Measurements from ENCODE around the gene ALDH4A1. TPM values are rescaled to one million over a fixed set of nuclear protein-coding genes. Genes with fewer than 3 reads are reported as not detected.
"Not testable (repeated sequence)": the region's sequence is repeated elsewhere in the genome, so short reads cannot be mapped to it uniquely, and the experiment has no call there.

Gene ALDH4A1
- total RNA-seq, 1 donor from 2014 or later: 8.6 TPM

DNA sequence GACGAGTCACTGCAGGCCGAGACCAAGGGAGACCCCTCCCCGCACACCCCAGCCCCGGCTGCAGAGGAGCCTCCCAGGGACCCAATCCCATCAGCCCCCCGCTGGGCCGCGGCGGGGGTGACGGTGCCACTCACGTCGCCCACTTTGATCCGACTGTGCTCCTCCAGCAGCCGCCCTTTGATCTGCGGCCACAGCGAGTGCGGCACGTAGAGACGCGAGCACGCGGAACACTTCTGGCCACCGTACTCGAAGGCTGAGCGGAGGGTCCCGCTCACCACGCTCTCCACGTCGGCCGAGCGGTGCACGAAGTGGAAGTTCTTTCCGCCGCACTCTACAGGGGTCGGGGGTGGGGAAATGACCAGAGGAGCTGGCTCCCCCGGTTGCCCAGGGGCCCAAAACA lies 25.1 kb downstream of the ALDH4A1 start:
- no peak for DNase-seq

DNA sequence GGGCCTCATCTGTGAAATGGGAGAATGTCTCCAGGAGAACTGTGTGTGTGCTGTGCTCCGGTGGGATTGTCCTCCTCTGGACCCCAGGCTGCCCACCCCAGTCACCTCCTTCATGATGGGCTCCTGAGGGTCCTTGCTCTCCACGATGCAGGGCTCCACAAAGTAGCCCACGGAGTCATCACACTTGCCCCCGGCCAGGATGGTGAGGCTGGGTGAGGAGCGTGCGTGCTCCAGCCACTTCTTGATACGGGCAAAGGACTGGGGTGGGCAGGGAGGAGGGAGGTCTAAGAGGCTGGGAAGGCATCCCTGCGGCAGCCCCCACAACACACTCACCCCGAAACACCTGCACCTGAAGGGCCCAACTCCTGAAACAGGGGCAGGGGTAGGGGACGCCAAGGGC lies 26.1 kb downstream of the ALDH4A1 start:
- no peak for DNase-seq

DNA sequence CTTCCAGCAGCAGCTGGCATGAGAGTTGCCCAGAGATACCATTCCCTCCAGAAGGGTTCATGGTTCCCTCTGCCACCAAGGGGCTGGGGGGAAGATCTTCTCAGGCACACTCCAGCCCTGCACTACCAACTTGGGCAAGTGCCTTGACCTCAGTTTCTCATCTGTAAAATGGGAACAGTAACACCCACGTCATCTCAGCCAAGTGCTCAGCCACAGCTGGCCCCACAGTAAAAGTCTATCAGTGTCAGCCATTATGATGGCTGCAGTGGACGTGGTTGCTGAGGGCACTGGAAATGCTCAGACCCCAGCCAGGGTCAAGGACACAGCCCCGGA lies 26.6 kb downstream of the ALDH4A1 start:
- DNase-seq: no peak

DNA sequence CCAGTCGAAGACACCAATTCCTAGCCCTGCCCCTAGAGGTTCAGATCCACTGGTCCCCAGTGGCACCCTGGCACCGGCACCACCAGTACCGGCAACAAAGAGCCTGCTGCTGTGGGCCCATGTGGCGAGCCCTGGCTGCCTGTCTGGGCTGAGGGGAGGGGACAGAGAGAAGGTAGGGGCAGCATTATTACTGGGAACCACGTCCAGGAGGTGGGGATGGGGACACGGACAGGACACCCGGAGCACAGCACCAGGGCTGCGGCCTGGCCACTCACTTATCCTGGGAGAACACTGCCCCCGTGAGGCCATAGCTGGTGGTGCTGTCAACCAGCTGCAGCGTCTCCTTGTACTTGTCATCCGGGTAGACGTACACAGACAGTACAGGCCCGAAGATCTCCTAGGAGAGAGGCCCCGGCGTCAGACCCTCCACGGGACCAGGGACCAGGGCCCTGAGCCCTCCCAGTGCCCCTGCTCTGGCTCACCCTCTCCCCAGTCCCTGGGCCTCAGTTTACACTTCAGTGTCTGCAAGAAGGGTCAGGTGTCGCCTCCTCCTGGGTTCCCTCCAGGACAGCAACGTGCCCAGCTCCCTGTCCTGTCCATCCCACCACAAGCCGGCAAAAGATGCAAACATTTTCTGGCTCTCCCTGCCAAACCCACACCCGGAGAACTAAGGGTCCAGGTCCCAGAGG lies 27.1 kb downstream of the ALDH4A1 start:
- peak; percentile 24 for DNase-seq

DNA sequence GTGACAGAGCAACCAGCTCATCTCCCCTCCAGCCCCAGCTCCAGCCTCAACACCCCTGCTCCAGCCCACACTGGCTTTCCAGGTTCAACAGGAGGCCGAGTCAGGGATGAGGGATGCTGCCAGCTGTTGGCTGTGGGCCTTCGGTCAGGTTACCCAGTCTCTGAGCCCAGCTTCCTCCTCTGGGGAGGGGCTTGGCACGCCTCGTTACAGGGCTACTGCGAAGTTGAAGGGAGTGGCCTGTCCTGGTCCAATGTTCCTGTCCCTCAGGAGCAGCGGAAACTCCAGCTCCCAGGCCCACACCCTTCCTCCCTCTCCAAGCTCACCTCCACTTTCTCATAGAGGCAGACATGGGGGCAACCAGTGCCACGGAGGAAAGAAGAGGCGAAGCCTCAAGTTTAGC lies 27.8 kb downstream of the ALDH4A1 start:
- DNase-seq: no peak

DNA sequence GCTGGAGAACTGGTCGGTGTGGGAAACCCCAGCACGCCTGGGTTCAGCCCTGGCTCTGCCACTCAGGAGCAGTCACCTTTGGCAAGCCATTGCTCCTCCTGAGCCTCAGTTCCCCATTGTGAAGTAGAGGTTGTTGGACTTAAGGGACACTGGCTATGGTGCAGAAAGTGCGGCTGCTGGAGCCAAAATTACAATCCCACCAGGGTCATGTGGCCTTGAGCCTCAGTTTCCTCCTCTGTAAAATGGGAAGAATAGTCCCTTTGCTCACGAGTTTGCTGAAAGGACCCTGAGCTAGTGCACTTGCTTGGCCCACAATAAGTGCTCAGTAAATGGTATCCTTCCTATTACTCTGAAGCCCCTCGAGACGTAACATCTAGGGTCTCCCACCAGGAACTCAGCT lies 28.3 kb downstream of the ALDH4A1 start:
- DNase-seq: no peak

DNA sequence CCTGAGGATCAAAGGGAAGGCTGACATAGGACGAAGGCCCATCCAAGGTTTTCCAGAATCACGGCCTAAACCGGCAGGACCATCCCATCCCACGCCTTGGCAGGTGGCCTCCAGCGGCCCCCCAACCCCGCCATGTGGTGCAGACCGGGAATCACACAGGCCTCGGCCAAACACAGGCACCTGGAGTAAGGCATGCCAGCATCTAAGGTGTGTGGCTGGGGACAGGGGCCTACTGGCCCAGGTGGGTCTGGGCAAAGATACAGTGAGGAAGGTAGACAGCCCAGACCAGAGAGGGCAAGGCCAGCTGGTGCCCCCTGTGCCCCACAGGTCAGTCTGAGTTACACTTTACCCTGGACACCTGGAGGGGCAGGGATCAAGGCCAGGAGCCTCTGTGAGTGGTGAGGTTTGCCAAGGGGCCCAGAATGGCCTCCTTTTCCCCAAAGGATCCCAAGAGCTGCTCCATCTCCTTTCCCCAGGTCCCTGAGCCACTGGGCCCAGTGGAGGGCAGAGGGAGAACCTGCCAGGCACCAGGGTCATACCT lies 30.2 kb downstream of the ALDH4A1 start:
- DNase-seq: no peak

DNA sequence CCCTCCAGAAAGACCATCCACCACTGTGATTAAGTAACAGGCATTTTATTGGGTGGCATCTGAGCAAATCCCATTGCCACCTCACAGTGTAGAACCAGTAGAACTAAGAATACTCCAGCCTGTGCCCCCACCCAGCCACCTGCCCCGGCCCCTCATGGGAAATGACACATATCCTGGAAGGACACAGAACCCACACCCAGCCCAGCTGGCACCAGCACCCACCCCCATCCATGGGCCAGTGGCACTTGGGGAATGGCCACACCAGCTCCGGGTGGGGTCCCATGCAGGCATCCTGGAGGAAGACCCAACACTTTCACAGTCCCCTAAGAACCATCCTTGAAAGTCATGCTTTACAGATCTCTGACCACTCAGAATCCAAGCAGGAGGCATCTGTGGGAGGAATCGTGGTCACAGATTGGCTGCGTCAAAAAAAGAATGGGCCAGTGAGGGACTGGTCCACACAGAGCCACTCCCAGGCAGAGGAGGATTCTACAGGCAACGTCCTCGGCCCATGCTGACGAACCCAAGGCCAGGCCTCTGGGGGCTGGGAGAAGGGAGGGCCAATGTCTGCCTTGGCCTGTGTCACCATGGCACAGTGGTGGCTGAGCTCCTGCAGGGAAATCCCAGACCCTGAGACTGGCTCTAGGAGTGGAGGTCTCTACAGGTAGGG lies 30.8 kb downstream of the ALDH4A1 start:
- no peak for DNase-seq

DNA sequence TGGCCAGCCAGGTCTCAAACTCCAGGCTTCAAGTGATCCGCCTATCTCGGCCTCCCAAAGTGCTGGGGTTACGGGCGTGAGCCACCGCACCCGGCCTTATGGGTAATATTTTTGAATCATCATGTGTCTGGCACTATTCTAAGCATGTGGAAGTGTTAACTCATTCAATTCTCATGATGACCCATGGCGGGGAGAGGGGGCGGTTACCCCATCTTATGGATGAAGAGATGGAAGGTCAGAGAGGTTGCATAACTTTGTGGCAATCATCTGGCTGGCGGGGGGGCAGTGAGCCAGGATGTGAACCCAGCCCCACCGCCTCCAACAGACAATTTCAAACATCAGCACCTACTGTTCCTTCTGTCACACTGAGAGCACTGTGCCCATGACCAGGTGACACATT lies 31.4 kb downstream of the ALDH4A1 start:
- DNase-seq: no peak

DNA sequence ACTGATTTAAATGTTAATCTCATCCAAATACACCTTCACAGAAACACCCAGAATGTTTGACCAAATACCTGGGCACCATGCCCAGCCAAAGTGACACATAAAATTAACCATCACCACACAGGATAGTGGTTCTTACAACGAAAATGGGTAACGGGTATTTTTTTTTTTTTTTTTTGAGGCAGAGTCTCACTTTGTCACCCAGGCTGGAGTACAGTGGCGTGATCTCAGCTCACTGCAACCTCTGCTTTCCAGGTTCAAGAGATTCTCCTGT lies 31.8 kb downstream of the ALDH4A1 start:
- not testable (repeated sequence) for DNase-seq

DNA sequence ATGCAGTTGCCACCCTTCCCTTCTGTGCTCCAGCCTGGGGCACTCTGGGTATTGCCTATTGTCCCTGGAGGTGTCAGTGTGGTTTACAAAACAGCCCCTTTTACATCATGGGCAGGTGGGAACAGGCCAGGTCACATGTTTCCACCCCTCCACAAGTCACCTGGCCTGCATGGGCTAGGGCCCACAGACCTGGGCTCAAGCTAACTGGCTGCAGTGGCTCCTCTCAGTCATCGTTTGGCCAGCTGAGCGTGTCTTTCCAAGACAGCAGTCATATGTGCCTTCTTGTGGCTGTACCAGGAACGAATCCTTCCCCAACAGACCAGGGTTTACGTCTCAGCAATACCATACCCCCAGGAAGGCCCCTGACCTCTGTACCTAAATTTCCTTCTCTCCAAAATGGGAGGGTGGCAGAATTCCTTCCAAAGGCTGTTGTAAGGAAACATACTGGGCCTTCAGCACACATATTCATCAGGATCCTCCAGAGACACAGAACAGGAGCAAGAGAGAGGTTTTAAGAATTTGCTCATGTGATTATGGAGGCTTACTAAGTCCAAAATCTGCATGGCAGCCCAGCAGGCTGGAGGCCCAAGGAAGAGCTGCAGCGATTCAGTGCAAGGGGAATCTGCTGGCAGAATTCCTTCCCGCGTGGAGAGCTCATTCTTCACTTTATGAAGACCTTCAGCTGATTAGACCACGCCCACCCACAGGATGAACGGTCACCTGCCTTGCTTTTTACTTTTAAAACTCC lies 32.3 kb downstream of the ALDH4A1 start:
- DNase-seq: no peak

DNA sequence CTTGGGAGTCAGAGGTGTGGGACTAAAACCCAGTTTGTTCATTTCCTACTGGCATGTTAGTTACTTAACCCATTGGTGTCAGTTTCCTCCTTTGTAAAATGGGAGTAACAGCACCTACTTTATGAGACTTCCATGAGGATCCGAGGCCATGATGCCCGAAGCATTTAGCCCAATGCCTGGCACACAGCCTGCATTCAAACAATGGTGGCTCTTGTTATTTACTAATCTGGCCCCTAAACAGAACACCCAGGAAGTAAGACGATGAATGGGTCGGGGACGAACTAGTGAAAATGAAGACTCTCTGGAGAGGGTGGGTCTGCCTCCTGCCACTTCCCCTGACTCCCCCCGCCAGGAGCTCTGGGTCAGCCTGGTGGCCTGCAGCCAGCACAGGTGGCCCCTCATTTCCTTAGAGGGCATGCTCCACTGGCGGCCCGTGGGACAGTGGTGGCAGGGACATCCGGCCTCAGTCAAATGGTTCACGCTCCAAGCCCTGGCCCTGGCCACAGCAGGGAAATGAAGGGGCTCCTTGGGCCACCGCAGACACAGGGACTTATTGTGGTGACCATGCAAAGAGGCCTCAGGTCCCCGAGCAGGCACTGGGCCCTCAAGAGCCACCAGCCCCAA lies 33.4 kb downstream of the ALDH4A1 start:
- DNase-seq: no peak

DNA sequence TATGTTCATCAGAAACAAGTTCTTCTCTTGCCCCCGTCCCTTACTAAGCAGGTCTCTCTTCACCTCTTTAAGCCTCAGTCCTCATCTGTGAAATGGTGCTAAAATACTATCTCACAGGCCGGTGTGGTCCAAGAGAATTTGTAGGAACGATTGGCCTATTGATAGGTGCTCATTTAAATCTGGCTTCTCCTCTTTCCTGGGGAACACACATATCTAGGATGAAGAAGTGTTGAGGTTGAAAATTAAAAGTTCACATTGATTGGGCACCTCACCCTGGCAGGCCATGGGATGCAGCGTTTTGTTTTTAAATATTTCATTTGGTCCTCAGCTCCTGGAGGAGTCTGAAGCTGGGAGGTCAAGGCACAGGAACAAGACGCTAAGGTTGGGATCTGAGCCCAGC lies 34.0 kb downstream of the ALDH4A1 start:
- DNase-seq: no peak

DNA sequence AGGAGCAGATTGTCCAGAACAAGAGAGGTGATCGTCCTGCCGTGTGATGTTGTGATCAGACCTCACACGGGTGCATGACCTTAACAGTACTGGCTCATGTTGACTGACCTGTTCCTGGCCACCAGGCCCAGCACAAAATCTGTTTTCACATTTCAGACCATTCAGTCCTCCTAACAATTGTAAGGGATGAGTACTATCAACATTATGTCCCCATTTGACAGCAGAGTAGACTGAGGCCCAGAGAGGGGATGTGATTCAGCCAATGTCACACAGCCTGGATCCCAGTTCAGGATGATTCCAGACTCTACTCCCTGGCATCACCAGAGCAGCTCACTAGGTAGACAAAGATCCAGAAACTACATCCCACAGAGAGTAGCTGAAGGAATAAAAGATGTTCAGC lies 35.5 kb downstream of the ALDH4A1 start:
- no peak for DNase-seq

DNA sequence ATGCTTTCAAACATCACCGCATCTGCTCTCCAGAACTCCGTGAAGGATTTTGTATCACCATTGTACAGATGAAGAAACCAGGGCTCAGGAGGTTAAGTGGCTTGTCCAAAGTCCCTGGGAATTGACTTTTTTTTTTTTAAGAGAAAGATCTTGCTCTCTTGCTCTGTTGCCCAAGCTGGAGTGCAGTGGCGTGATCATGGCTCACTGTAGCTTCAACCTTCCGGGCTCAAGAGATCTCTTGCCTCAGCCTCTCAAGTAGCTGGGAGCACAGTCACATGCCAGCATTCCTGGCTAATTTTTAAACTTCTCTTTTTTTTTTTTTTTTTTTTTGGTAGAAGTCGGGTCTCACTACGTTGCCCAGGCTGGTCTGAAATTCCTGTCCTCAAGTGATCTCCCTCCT lies 36.0 kb downstream of the ALDH4A1 start:
- no peak for DNase-seq

DNA sequence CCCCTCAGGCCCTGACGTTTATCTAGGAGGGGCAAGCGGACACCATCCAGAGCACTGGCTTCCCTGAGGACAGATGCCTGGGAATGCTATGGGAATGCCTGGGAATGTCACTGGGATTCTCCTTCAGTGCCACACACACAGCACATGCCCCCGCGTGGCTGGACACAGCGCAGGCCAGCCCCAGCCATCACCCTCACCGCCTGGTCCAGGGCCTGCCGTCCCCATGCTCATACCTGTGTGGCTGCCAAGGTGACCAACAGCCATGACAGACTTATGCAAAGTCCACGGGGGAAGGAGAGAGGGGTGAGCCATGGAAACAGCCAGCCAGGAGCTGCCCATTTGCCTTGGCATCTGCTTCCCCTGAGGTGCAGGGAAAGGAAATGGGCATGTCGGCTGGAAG lies 37.2 kb downstream of the ALDH4A1 start:
- no peak for DNase-seq

DNA sequence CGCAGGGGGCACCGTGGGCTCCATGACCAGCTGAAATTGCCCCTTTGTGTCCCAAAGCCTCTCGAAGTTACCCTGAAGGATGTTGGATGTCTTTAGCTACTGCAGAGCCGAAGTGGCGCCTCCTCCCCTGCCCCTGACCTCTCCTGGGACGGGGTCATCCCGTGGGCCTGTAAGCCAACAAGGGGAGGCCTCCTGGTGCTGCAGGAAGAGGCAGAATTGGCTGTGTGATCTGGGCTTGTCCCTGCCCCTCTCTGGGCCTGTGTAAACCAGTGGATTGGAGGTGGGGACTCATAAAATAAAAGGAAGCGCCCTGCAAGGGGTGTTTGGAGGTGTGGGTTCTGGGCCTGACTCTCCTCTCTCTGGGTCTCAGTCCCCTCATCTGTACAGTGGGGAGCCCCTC lies 40.8 kb downstream of the ALDH4A1 start:
- no peak for DNase-seq

DNA sequence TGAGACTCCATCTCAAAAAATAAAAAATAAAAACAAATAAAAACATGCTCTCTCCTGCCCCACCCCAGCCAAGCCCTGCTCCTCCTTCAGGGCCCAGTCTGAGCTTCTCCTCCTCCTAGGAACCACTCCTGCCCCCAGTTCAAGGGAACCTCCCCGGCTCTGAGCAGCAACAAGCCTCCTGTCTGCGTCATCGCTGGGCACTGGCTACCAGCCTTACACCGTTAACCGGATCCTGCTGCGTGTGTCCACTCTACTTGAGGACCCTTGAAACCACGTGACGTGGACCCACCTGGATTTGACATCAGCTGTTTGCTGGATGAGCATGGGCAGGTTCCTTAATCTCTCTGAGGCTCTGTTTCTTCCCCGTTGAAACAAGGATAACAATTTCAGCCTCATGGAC lies 41.3 kb downstream of the ALDH4A1 start:
- DNase-seq: no peak

DNA sequence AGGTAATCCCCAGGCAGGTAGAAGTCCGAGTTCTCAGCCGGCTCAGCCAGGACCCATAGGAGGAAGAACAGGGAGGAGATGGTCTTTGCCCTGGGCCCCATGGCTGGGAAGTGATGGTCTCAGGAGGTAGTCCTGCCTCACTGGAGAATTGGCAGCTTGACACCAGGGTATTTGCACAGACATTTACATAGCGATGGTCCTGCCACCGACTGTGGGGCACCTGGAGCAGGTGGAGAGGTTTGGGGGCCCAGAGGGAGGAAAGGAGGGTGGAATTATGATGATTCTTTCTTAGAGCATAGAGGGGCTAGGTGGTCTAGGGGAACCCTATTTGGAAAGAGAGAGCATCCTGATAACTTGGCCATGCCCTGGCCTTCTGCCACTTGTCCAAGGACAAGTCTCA lies 42.8 kb downstream of the ALDH4A1 start, which contains the start of gene TAS1R2:
Gene TAS1R2, minus strand, starts transcription at position 101 of the 400 bp plus-strand sequence. Its CDS starts 0 bp downstream, at position 101.
- DNase-seq: no peak

DNA sequence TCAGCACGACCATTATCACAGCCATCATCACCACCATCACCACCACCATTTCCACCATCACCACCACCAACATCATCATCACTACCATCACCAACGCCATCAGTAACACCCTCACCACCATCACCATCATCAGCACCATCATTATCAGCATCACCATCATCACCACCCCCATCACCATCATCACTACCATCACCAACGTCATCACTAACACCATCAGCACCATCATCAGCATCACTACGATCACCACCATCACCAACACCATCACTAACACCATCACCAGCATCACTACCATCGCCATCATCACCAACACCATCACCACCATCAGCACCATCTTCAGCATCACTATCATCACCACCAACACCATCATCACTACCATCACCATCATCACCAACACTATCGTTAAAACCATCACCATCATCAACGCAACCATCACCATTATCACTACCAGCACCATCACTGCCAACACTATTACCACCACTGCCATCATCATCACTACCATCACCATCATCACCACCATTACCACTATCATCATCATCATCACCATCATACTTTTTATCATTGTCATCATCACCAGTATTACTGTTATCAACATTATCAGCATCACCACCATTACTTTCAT lies 44.2 kb downstream of the ALDH4A1 start:
- DNase-seq: no peak

DNA sequence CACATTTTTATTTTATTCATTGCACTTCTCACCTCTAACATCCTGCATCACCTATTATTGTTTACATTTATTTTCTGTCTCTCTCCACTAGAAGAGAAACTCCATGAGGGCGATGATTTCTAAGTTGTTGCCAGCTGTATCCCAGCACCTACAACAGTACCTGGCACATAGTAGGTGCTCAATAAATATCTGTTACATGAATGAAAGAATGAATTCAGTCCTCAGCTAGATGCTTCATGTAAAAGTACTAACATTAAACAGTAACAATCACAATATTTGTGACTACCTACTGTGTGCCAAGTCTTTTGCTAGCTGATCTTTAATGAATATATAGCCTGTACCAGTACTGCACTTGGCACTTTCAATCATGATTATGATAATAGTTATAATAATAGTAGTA lies 45.9 kb downstream of the ALDH4A1 start:
- DNase-seq: no peak

DNA sequence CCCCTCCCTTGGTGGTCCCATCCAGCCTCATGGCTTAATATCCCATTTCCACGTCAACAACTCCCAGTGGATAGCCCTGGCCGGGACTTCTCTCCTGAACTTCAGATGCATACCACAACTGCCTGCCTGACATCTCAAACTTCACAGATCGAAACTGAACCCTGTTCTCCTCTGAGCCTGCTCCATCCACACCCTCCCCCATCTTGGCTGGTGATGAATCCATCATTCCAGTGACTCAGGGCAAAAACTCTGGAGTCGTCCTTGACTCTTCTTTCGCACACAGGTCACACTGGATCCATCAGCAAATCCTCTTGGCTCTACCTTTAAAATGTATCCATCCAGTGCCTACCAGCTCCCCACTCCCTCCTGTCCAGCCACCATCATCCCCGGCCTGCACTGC lies 46.8 kb downstream of the ALDH4A1 start:
- DNase-seq: no peak
